ENCODE results near the gene IGDCC3.

GRCh38 chr15:65363306-65363705, 14.5 kb downstream of the IGDCC3 start:
- TF ChIP-seq, protein P1, sequence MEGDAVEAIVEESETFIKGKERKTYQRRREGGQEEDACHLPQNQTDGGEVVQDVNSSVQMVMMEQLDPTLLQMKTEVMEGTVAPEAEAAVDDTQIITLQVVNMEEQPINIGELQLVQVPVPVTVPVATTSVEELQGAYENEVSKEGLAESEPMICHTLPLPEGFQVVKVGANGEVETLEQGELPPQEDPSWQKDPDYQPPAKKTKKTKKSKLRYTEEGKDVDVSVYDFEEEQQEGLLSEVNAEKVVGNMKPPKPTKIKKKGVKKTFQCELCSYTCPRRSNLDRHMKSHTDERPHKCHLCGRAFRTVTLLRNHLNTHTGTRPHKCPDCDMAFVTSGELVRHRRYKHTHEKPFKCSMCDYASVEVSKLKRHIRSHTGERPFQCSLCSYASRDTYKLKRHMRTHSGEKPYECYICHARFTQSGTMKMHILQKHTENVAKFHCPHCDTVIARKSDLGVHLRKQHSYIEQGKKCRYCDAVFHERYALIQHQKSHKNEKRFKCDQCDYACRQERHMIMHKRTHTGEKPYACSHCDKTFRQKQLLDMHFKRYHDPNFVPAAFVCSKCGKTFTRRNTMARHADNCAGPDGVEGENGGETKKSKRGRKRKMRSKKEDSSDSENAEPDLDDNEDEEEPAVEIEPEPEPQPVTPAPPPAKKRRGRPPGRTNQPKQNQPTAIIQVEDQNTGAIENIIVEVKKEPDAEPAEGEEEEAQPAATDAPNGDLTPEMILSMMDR (IDR thresholded peaks at IDR 0.05 in 4 of 5, conservative IDR thresholded peaks at IDR 0.05 in 1 of 5): no peak
- TF ChIP-seq POLR2A (IDR thresholded peaks at IDR 0.05): no peak

Data from gastrocnemius medialis (tissue), 4 donors.